SK-N-SH (cell line): ENCODE data around the gene RAD51B. TPM values are rescaled to one million over a fixed set of nuclear protein-coding genes. Genes with fewer than 3 reads are reported as not detected.
A peak's percentile ranks its signal among the peaks of the same experiment; 100 is the strongest.

Experiments
- CTCF ChIA-PET: fragments of 300-600, 350-600 bp; formaldehyde crosslinking; extraction: SDS; loops from one replicate; lab custom pipeline; 2021; lab: Yijun Ruan, JAX
- POLR2A ChIA-PET: fragments of 350-600 bp; sonication (Branson Sonifier 250); formaldehyde crosslinking; extraction: SDS; loops from one replicate; lab custom pipeline; 2020; ENCODE audit warnings: antibody characterized with exemption, inconsistent platforms; lab: Yijun Ruan, JAX
- DNase-seq: peaks from one replicate; pipeline ENCODE4 v3.0.0; 2012
- H2AFZ ChIP-seq: fragments of 200-600 bp; sonication (generic); 2 replicates; pipeline ENCODE4 v1.8.1; 2016; ENCODE audit warnings: antibody characterized with exemption, mild to moderate bottlenecking, low read depth
- H3F3A ChIP-seq: fragments of 200-600 bp; sonication (generic); replicated peaks from 2 replicates; pipeline ENCODE3; 2016; ENCODE audit warnings: antibody characterized with exemption, mild to moderate bottlenecking; ENCODE audit not compliant: insufficient read depth
- H3K27ac ChIP-seq, 2 experiments: fragments of 200-500 bp in 1 of 2; fragments of 200-600 bp in 1 of 2; sonication (Bioruptor generic) in 1 of 2; sonication (generic), shearing (Covaris generic) in 1 of 2; 2 replicates each; pipeline versions ENCODE4 v1.5.1 to v1.6.1; 2014 to 2016; ENCODE audit warnings: low read depth in 2 of 2, inconsistent platforms in 1 of 2, low read length in 1 of 2, mild to moderate bottlenecking in 1 of 2, mixed read lengths in 1 of 2
- H3K27me3 ChIP-seq: fragments of 200-600 bp; sonication (generic), shearing (Covaris generic); 2 replicates; pipeline ENCODE4 v1.6.1; 2016; ENCODE audit warnings: mixed run types; ENCODE audit not compliant: insufficient read depth
- H3K36me3 ChIP-seq, 2 experiments: fragments of 200-500 bp in 1 of 2; fragments of 200-600 bp in 1 of 2; sonication (Bioruptor generic) in 1 of 2; sonication (generic) in 1 of 2; replicated peaks in 1 of 2; 2 replicates each; pipeline versions ENCODE3 to v1.5.1; 2014 to 2016; ENCODE audit warnings: low read length in 1 of 2, mild to moderate bottlenecking in 1 of 2; ENCODE audit not compliant: insufficient read depth in 2 of 2, control insufficient read depth in 1 of 2
- H3K4me1 ChIP-seq, 2 experiments: fragments of 200-500 bp in 1 of 2; fragments of 200-600 bp in 1 of 2; sonication (Bioruptor generic) in 1 of 2; sonication (generic), shearing (Covaris generic) in 1 of 2; 2 replicates each; pipeline versions ENCODE4 v1.5.1 to v1.6.1; 2014 to 2016; ENCODE audit warnings: low read depth in 1 of 2, low read length in 1 of 2, mixed run types in 1 of 2; ENCODE audit not compliant: insufficient read depth in 2 of 2, control insufficient read depth in 1 of 2
- H3K4me2 ChIP-seq: fragments of 200-600 bp; sonication (generic), shearing (Covaris generic); 2 replicates; pipeline ENCODE4 v1.6.1; 2017; ENCODE audit warnings: mixed run types
- H3K4me3 ChIP-seq, 2 experiments: fragments of 200-500 bp in 1 of 2; fragments of 200-600 bp in 1 of 2; sonication (Bioruptor generic) in 1 of 2; sonication (generic), shearing (Covaris generic) in 1 of 2; 2 replicates each; pipeline versions ENCODE4 v1.5.1 to v1.8.1; 2014 to 2016; ENCODE audit warnings: low read depth in 2 of 2, inconsistent platforms in 1 of 2, low read length in 1 of 2, mild to moderate bottlenecking in 1 of 2, mixed read lengths in 1 of 2, moderate library complexity in 1 of 2
- H3K79me2 ChIP-seq: fragments of 200-600 bp; sonication (generic); 2 replicates; pipeline ENCODE4 v1.8.1; 2017; ENCODE audit warnings: mild to moderate bottlenecking; ENCODE audit not compliant: insufficient read depth
- H3K9ac ChIP-seq: fragments of 200-600 bp; sonication (generic); 2 replicates; pipeline ENCODE4 v1.6.1; 2017; ENCODE audit warnings: mixed run types
- H3K9me2 ChIP-seq: fragments of 200-600 bp; sonication (generic); 2 replicates; pipeline ENCODE4 v1.6.1; 2017; ENCODE audit warnings: mixed run types
- H3K9me3 ChIP-seq: fragments of 200-600 bp; sonication (generic); 2 replicates; pipeline ENCODE4 v1.6.1; 2017; ENCODE audit warnings: mixed run types, mild to moderate bottlenecking, moderate library complexity
- H4K20me1 ChIP-seq: fragments of 200-600 bp; sonication (generic); 2 replicates; pipeline ENCODE4 v1.6.1; 2017; ENCODE audit warnings: mild to moderate bottlenecking, mixed run types; ENCODE audit not compliant: insufficient read depth
- CHD2 ChIP-seq: fragments of 150-350 bp; IDR thresholded peaks from 2 replicates; pipeline ENCODE4 v1.6.1; 2018; ENCODE audit warnings: low read length; ENCODE audit not compliant: partially characterized antibody
- EP300 ChIP-seq, 2 experiments: IDR thresholded peaks; 2 replicates each; pipeline versions ENCODE4 v1.4.0 to v1.6.1; 2012; ENCODE audit warnings: borderline replicate concordance in 1 of 2, low read depth in 1 of 2, low read length in 1 of 2
- EZH2phosphoT487 ChIP-seq: fragments of 200-600 bp; sonication (generic); IDR thresholded peaks from 2 replicates; pipeline ENCODE4 v1.6.1; 2017; ENCODE audit warnings: low read depth, mixed run types, mild to moderate bottlenecking, antibody characterized with exemption, moderate library complexity, borderline replicate concordance
- FOSL2 ChIP-seq: IDR thresholded peaks from 2 replicates; pipeline ENCODE4 v1.4.0; 2012; ENCODE audit warnings: low read depth, mild to moderate bottlenecking, moderate library complexity, borderline replicate concordance
- FOXJ3 ChIP-seq: sonication (generic); formaldehyde crosslinking; IDR thresholded peaks from 2 replicates; pipeline ENCODE4 v1.5.1; 2020; ENCODE audit warnings: mild to moderate bottlenecking, missing genetic modification reagents
- FOXM1 ChIP-seq: IDR thresholded peaks from 2 replicates; pipeline ENCODE4 v1.4.0; 2012; ENCODE audit warnings: low read depth, mild to moderate bottlenecking
- GABPA ChIP-seq: IDR thresholded peaks from 2 replicates; pipeline ENCODE4 v1.4.0; 2012; ENCODE audit warnings: low read depth, mild to moderate bottlenecking
- GATA2 ChIP-seq: sonication (generic); formaldehyde crosslinking; IDR thresholded peaks from 2 replicates; pipeline ENCODE4 v1.5.0; 2020; ENCODE audit warnings: mild to moderate bottlenecking, missing genetic modification reagents
- JUND ChIP-seq: IDR thresholded peaks from 2 replicates; pipeline ENCODE4 v1.4.0; 2012
- MEF2A ChIP-seq: IDR thresholded peaks from 2 replicates; pipeline ENCODE4 v1.4.0; 2012; ENCODE audit warnings: low read depth, borderline replicate concordance
- NFIC ChIP-seq: IDR thresholded peaks from 2 replicates; pipeline ENCODE4 v1.4.0; 2012; ENCODE audit warnings: borderline replicate concordance
- POLR2AphosphoS5 ChIP-seq: IDR thresholded peaks from 2 replicates; pipeline ENCODE4 v1.6.1; 2012; ENCODE audit warnings: low read depth, low read length
- RAD21 ChIP-seq: IDR thresholded peaks from 2 replicates; pipeline ENCODE4 v1.6.1; 2012; ENCODE audit warnings: mild to moderate bottlenecking, low read length
- RCOR1 ChIP-seq: fragments of 150-350 bp; IDR thresholded peaks from 2 replicates; pipeline ENCODE4 v1.6.1; 2017; ENCODE audit warnings: antibody characterized with exemption, low read length
- RXRA ChIP-seq: IDR thresholded peaks from 2 replicates; pipeline ENCODE4 v1.4.0; 2012; ENCODE audit warnings: low read depth, mild to moderate bottlenecking, borderline replicate concordance
- SIN3A ChIP-seq: IDR thresholded peaks from 2 replicates; pipeline ENCODE4 v1.6.1; 2012; ENCODE audit warnings: low read depth, mild to moderate bottlenecking, low read length, moderate library complexity, borderline replicate concordance
- SMC3 ChIP-seq: IDR thresholded peaks from 2 replicates; pipeline ENCODE4 v1.6.1; 2012; ENCODE audit warnings: low read depth, low read length, improper control_type of control experiment
- TAF1 ChIP-seq: IDR thresholded peaks from 2 replicates; pipeline ENCODE4 v1.6.1; 2012; ENCODE audit warnings: low read depth, mild to moderate bottlenecking, low read length, moderate library complexity, borderline replicate concordance
- TCF12 ChIP-seq: IDR thresholded peaks from 2 replicates; pipeline ENCODE4 v1.4.0; 2012
- TEAD4 ChIP-seq: IDR thresholded peaks from 2 replicates; pipeline ENCODE4 v1.4.0; 2012; ENCODE audit warnings: mild to moderate bottlenecking, borderline replicate concordance; ENCODE audit not compliant: insufficient read depth
- WGBS: methylation state at CpG from one replicate; pipeline ENCODE4 v1.1.6; 2017; ENCODE audit warnings: low lambda C conversion rate; 5-methylcytosine and 5-hydroxymethylcytosine counted together
- polyA plus RNA-seq, 3 experiments: library from polyadenylated mRNA; depleted of rRNA; stranded (reverse); fragments of >200 nt; gene quantifications; 2 replicates each; pipeline ENCODE4 v1.2.3, GENCODE V29; 2012
- TF ChIP-seq, protein P1 (sequence below): IDR thresholded peaks from 2 replicates; pipeline ENCODE4; 2012
- TF ChIP-seq, protein P2 (sequence below): IDR thresholded peaks from 2 replicates; pipeline ENCODE4 v1.4.0; 2012; ENCODE audit warnings: low read depth, borderline replicate concordance

RAD51B gene
- polyA plus RNA-seq, 1 of the 3 experiments (the other 2 are of a cell fraction) = 6.0 TPM

DNA sequence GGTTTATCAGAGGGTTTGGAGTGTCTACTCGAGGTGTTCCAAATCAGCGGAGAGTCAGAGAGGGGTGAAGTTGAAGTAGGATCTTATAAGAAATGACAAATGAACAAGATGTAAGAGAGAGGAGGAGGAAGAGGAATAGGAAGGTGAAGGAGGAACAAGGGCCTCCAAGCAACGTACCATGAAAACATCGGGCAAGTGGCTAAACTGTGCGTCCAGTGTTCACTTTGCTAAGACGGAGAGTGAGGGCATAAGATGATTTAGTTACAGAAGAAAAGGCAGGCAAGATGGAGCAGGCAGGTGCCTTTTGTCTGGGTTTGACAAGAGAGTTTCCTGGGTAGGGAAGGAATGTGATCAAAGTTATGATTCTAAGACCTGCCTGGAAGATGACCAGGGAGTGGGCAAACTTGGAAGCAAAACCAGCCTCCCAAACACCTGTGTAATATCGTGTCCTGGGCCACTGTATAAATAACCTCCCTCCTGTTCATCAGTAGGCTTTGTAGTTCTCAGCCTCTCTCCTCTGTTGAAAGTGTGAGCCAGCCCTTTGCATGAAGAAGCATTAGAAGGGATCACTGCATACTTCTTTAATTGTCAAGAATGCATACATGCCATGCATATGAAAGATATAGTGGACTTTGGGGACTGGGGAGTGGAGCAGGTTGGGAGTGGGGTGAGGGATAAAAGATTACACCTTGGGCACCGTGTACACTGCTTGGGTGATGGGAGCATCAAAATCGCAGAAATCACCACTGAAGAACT lies 861.9 kb downstream of the RAD51B start:
- CTCF ChIA-PET = interaction anchor here (1.0 kb wide), 1 partner anchor 737 kb away, joined by 3 read pairs; no protein-coding TSS in a partner anchor
- no peaks in the 10 kb centered on the region for H3K9me2 ChIP-seq
- H3K9ac ChIP-seq = no peak overlapping the region
- H2AFZ ChIP-seq = no peak overlapping the region
- H3K4me1 ChIP-seq = peaks cover 3 to 53% of the 10 kb centered on the region in 2 experiments; a peak in 3 of 4 replicates
- no peaks in the 10 kb centered on the region for H3K27me3 ChIP-seq
- H3F3A ChIP-seq = peaks cover 19% of the 10 kb centered on the region
- POLR2A ChIA-PET = no interaction called here
- no peak overlapping the region for H3K4me3 ChIP-seq
- no peaks in the 10 kb centered on the region for H3K79me2 ChIP-seq
- H3K27ac ChIP-seq = peak overlapping the region; percentile 86 to 97
- no peaks in the 10 kb centered on the region for H4K20me1 ChIP-seq
- no peak overlapping the region for H3K4me2 ChIP-seq
- 96% methylated on average over 9 of the region's 9 CpGs for WGBS
- TF ChIP-seq EZH2phosphoT487 (no peak), FOXJ3 (CRISPR knock-in tag) (no peak), RAD21 (no peak), POLR2AphosphoS5 (no peak), RCOR1 (no peak), MEF2A (no peak), TCF12 (no peak), TEAD4 (no peak)
- no peaks in the 10 kb centered on the region for H3K36me3 ChIP-seq
- no peak for DNase-seq
- no peaks in the 10 kb centered on the region for H3K9me3 ChIP-seq

DNA sequence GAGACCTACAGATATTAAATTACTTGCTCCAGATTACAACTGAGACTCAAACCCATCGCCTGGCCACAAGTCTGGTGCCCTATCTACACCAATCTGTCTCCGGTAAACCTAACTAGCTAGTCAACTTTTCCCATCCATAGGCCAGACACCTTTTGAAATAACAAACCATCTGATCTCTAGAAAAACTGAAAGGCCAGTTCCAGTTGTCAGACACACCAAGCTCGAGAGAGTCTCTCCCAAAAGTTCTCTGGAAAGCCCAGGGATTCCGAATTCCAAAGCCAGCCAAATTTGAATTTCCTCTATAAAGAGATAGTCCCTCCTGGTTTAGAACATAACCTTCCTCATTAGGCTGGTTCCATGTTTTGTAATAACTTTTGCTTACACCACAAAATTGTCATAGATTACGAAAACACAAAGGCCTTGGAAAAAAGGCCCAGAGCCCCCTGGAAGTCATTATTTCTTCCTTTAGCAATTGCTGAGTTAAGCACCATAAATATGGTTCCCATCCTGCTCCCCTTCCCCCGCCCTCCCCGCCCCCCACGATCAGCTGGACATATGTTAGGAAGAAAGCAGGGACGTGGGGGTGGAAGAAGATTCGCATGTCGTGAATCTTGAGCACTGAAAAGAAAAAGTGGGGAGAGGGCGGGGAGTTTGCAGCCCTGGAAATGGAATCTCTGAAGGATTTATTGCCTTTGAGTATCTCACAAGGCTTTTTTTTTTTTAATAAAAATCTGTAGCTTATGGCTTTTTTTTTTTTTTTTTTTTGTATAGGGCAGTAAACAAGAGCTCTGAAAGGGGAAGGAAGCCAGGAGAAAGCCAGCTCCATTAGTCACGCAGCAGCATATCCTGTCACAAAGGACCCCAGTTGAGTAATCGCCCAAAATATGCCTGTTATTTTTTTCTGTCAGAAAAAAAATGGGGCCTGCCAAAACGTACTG lies 862.9 kb downstream of the RAD51B start:
- Histone ChIP-seq H3K79me2 (no peaks in the 10 kb centered on the region), H3K4me1 (peaks cover 3 to 57% of the 10 kb centered on the region in 2 experiments; a peak in 3 of 4 replicates), H3K9me3 (no peaks in the 10 kb centered on the region), H3K27ac (peak overlapping the region; percentile 92 to 97), H4K20me1 (no peaks in the 10 kb centered on the region), H3K27me3 (no peaks in the 10 kb centered on the region), H3K9ac (peak overlapping the region; percentile 71; the same call in 1 of the 2 replicates), H3F3A (peaks cover 19% of the 10 kb centered on the region), H3K4me3 (no peak overlapping the region), H3K9me2 (no peaks in the 10 kb centered on the region), H3K36me3 (no peaks in the 10 kb centered on the region), H2AFZ (peak overlapping the region; percentile 70; the same call in 1 of the 2 replicates), H3K4me2 (peak overlapping the region; percentile 56; the same call in 1 of the 2 replicates)
- peak; percentile 94 for TF ChIP-seq JUND
- TF ChIP-seq, protein P1, sequence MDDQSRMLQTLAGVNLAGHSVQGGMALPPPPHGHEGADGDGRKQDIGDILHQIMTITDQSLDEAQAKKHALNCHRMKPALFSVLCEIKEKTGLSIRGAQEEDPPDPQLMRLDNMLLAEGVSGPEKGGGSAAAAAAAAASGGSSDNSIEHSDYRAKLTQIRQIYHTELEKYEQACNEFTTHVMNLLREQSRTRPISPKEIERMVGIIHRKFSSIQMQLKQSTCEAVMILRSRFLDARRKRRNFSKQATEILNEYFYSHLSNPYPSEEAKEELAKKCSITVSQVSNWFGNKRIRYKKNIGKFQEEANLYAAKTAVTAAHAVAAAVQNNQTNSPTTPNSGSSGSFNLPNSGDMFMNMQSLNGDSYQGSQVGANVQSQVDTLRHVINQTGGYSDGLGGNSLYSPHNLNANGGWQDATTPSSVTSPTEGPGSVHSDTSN = peak; percentile 93
- TF ChIP-seq EP300 (IDR thresholded peaks at IDR 0.05; ENCODE audit: borderline replicate concordance in 1 of 2, low read depth in 1 of 2, low read length in 1 of 2) = peak; percentile 65 to 95
- TF ChIP-seq GATA2 (CRISPR knock-in tag) = no peak
- TF ChIP-seq GABPA = 0 out of 2 replicates have a peak, but pooled peaks have one; percentile 24
- TF ChIP-seq RAD21 = no peak
- TF ChIP-seq FOSL2 = peak; percentile 94
- peak; percentile 51; the same call in 1 of the 2 replicates for TF ChIP-seq POLR2AphosphoS5
- TF ChIP-seq, protein P2, sequence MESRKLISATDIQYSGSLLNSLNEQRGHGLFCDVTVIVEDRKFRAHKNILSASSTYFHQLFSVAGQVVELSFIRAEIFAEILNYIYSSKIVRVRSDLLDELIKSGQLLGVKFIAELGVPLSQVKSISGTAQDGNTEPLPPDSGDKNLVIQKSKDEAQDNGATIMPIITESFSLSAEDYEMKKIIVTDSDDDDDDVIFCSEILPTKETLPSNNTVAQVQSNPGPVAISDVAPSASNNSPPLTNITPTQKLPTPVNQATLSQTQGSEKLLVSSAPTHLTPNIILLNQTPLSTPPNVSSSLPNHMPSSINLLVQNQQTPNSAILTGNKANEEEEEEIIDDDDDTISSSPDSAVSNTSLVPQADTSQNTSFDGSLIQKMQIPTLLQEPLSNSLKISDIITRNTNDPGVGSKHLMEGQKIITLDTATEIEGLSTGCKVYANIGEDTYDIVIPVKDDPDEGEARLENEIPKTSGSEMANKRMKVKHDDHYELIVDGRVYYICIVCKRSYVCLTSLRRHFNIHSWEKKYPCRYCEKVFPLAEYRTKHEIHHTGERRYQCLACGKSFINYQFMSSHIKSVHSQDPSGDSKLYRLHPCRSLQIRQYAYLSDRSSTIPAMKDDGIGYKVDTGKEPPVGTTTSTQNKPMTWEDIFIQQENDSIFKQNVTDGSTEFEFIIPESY = peak; percentile 69; the same call in 1 of the 2 replicates
- TF ChIP-seq TAF1 = no peak
- TF ChIP-seq SIN3A = peak; percentile 82; the same call in 1 of the 2 replicates
- peak; percentile 92 for TF ChIP-seq TEAD4
- peak; percentile 91 for TF ChIP-seq TCF12
- TF ChIP-seq CHD2 = no peak
- peak; percentile 84 for TF ChIP-seq NFIC
- TF ChIP-seq SMC3 = 0 out of 2 replicates have a peak, but pooled peaks have one; percentile 4
- peak; percentile 78; the same call in 1 of the 2 replicates for TF ChIP-seq FOXM1
- TF ChIP-seq MEF2A = peak; percentile 80; the same call in 1 of the 2 replicates
- TF ChIP-seq RXRA = peak; percentile 59; the same call in 1 of the 2 replicates
- CTCF ChIA-PET = interaction anchor here (0.9 to 1.5 kb wide), 2 partner anchors 106 to 641 kb away, joined by 3 read pairs; no protein-coding TSS in a partner anchor
- POLR2A ChIA-PET = no interaction called here
- DNase-seq = no peak
- WGBS = 29% methylated on average over 15 of the region's 15 CpGs
